Dermis blood vessel endothelial cell (primary cell): ENCODE results near the gene TBXAS1. TPM values are rescaled to one million over a fixed set of nuclear protein-coding genes. Genes with fewer than 3 reads are reported as not detected.

ENCODE experiments used
- DNase-seq: peaks from one replicate; pipeline ENCODE4 v3.0.0; 2010
- total RNA-seq: library from RNA; depleted of rRNA; stranded (reverse); fragments of >200 nt; gene quantifications from 2 replicates; pipeline ENCODE4 v1.2.3, GENCODE V29; 2014

TBXAS1 gene
- total RNA-seq, 1 donor from 2014 or later: 0.17 TPM

- DNase-seq: no peak
These were observed 155.8 kb downstream of the TBXAS1 start for GRCh38 chr7:139984642-139985539.

- DNase-seq: no peak
These were observed 156.7 kb downstream of the TBXAS1 start for GRCh38 chr7:139985811-139986210.

GRCh38 chr7:139987691-139988516 lies 158.8 kb downstream of the TBXAS1 start:
- no peak for DNase-seq

GRCh38 chr7:139989366-139990141 lies 160.5 kb downstream of the TBXAS1 start:
- DNase-seq: no peak

- DNase-seq: no peak
These were observed 161.1 kb downstream of the TBXAS1 start for GRCh38 chr7:139990142-139990535.

GRCh38 chr7:139990571-139991268 lies 161.7 kb downstream of the TBXAS1 start:
- no peak for DNase-seq

- no peak for DNase-seq
These were observed 162.2 kb downstream of the TBXAS1 start for GRCh38 chr7:139991269-139991666.

- DNase-seq: no peak
These were observed 162.8 kb downstream of the TBXAS1 start for GRCh38 chr7:139991911-139992310.

GRCh38 chr7:139992353-139993044 lies 163.4 kb downstream of the TBXAS1 start:
- DNase-seq: no peak

GRCh38 chr7:139993169-139993568 lies 164.1 kb downstream of the TBXAS1 start:
- no peak for DNase-seq

- no peak for DNase-seq
These were observed 164.5 kb downstream of the TBXAS1 start for GRCh38 chr7:139993592-139993991.

GRCh38 chr7:139994356-139994755 lies 165.3 kb downstream of the TBXAS1 start:
- DNase-seq: no peak

- DNase-seq: peak; percentile 15
These were observed 166.2 kb downstream of the TBXAS1 start for GRCh38 chr7:139995017-139995915.

- no peak for DNase-seq
These were observed 169.5 kb downstream of the TBXAS1 start for GRCh38 chr7:139998572-139998971.

- no peak for DNase-seq
These were observed 170.5 kb downstream of the TBXAS1 start for GRCh38 chr7:139999516-139999915.

GRCh38 chr7:140000666-140001268 lies 171.7 kb downstream of the TBXAS1 start:
- no peak for DNase-seq

GRCh38 chr7:140003913-140004382 lies 174.9 kb downstream of the TBXAS1 start:
- DNase-seq: peak; percentile 82

- DNase-seq: no peak
These were observed 175.6 kb downstream of the TBXAS1 start for GRCh38 chr7:140004672-140005071.

GRCh38 chr7:140005341-140005740 lies 176.3 kb downstream of the TBXAS1 start:
- DNase-seq: no peak
